Measurements from ENCODE around the gene STIM2.

DNA sequence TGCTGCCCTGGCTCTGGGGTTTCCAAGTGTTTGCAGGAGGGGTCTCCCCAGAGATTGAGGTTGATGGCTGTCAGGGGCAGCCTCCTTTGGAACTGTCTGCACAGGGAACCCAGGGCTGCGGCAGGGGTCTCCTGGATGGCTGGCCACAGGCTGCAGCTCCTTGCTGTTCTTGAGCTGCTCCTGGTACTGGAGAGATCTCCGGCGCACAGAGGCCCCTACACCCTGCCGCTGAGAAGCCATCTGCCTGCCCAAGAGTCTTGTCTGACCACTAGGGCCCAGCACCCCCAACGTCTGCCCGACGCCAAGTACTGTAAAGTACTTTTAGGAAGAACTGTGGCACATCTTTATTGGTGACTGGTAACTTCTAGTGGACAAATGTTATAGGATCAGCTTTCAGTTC is 13.5 kb downstream of the STIM2 start:
- no peak for TF ChIP-seq POLR2A (IDR thresholded peaks at IDR 0.05; ENCODE audit: low read depth, low read length)
- no peak for TF ChIP-seq POLR2AphosphoS5 (IDR thresholded peaks at IDR 0.05; ENCODE audit: insufficient read depth, low read depth, low read length)
- TF ChIP-seq MYC (IDR thresholded peaks at IDR 0.05; ENCODE audit: low read depth, low read length) = no peak
- TF ChIP-seq, protein P1, sequence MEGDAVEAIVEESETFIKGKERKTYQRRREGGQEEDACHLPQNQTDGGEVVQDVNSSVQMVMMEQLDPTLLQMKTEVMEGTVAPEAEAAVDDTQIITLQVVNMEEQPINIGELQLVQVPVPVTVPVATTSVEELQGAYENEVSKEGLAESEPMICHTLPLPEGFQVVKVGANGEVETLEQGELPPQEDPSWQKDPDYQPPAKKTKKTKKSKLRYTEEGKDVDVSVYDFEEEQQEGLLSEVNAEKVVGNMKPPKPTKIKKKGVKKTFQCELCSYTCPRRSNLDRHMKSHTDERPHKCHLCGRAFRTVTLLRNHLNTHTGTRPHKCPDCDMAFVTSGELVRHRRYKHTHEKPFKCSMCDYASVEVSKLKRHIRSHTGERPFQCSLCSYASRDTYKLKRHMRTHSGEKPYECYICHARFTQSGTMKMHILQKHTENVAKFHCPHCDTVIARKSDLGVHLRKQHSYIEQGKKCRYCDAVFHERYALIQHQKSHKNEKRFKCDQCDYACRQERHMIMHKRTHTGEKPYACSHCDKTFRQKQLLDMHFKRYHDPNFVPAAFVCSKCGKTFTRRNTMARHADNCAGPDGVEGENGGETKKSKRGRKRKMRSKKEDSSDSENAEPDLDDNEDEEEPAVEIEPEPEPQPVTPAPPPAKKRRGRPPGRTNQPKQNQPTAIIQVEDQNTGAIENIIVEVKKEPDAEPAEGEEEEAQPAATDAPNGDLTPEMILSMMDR (IDR thresholded peaks at IDR 0.05; ENCODE audit: extremely low read depth in 1 of 2, insufficient read depth in 1 of 2, low read depth in 1 of 2, low read length in 2 of 2) = no peak
- no peak for TF ChIP-seq MAX (IDR thresholded peaks at IDR 0.05; ENCODE audit: insufficient read depth, insufficient read length)
- TF ChIP-seq FOS (IDR thresholded peaks at IDR 0.05; ENCODE audit: borderline replicate concordance, insufficient read depth, low read length) = no peak
- TF ChIP-seq EZH2 (IDR thresholded peaks at IDR 0.05; ENCODE audit: borderline replicate concordance, low read depth, low read length, severe bottlenecking) = no peak
- TF ChIP-seq JUN (IDR thresholded peaks at IDR 0.05; ENCODE audit: borderline replicate concordance, insufficient read depth, insufficient read length, low read depth) = no peak
- no peak for TF ChIP-seq GATA2 (IDR thresholded peaks at IDR 0.05; ENCODE audit: insufficient read depth, insufficient read length, low read depth, low read length)

All from endothelial cell of umbilical vein (primary cell).